ENCODE measurements around the gene NXPH2. TPM values are rescaled to one million over a fixed set of nuclear protein-coding genes. Genes with fewer than 3 reads are reported as not detected.

NXPH2 gene
- total and polyA plus RNA-seq, 2 of the 13 experiments (the other 11 are each of a cell fraction or from before 2014, with no cell fraction given): not detected

DNA sequence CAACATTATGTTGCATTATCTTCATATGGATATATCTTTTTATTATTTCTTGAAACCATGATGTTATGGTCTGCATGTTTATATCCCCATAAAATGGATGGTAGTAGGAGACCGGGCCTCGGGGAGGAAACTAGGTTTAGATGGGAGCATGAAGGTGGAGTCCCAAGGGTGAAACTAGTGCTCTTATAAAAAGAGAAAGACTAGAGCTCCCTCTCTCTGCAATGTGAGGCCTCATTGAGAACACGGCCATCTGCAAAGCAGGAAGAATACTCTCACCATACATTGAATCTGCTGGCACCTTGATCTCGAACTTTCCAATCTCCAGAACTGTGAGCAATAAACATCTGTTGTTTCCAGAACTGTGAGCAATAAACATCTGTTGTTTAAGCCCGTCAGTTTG lies 64.0 kb downstream of the NXPH2 start:
- ATAC-seq: peak; percentile 43
- H2AFZ ChIP-seq (ENCODE audit: low read length): no peak overlapping the region
- FAIRE-seq: peak; percentile 48
- no peaks in the 10 kb centered on the region for H3K9me3 ChIP-seq (ENCODE audit: low read length)
- no peaks in the 10 kb centered on the region for H3K79me2 ChIP-seq (ENCODE audit: insufficient read depth, low read length)
- H3K4me2 ChIP-seq (ENCODE audit: low read depth, low read length): no peak overlapping the region
- TF ChIP-seq STAG1 (CRISPR knock-in tag; IDR thresholded peaks at IDR 0.05) (peak; percentile 66), SMC3 (IDR thresholded peaks at IDR 0.05; ENCODE audit: low read length) (peak; percentile 31; the same call in 1 of the 2 replicates), NCOR1 (IDR thresholded peaks at IDR 0.05; ENCODE audit: borderline replicate concordance, low read length) (no peak), XBP1 (CRISPR knock-in tag; IDR thresholded peaks at IDR 0.05) (no peak)
- TF ChIP-seq, protein P1, sequence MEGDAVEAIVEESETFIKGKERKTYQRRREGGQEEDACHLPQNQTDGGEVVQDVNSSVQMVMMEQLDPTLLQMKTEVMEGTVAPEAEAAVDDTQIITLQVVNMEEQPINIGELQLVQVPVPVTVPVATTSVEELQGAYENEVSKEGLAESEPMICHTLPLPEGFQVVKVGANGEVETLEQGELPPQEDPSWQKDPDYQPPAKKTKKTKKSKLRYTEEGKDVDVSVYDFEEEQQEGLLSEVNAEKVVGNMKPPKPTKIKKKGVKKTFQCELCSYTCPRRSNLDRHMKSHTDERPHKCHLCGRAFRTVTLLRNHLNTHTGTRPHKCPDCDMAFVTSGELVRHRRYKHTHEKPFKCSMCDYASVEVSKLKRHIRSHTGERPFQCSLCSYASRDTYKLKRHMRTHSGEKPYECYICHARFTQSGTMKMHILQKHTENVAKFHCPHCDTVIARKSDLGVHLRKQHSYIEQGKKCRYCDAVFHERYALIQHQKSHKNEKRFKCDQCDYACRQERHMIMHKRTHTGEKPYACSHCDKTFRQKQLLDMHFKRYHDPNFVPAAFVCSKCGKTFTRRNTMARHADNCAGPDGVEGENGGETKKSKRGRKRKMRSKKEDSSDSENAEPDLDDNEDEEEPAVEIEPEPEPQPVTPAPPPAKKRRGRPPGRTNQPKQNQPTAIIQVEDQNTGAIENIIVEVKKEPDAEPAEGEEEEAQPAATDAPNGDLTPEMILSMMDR (CRISPR knock-in tag; IDR thresholded peaks at IDR 0.05): peak; percentile 60
- no peaks in the 10 kb centered on the region for H3K36me3 ChIP-seq (replicated peaks in 1 of 2; ENCODE audit: control insufficient read depth in 1 of 2, insufficient read depth in 2 of 2, low read length in 2 of 2)
- BruUV-seq (replicated peaks): no TSS peak
- peaks cover 0 to 6% of the 10 kb centered on the region in 2 experiments; a peak in 1 of 5 replicates for H3K27me3 ChIP-seq (ENCODE audit: control insufficient read depth in 1 of 2, insufficient read depth in 2 of 2, low read length in 2 of 2)
- no peak for DNase-seq (ENCODE audit: low spot score)
- peaks cover 51% of the 10 kb centered on the region for H3K4me1 ChIP-seq (ENCODE audit: insufficient read depth, low read length)
- H3K9ac ChIP-seq (ENCODE audit: insufficient read depth, low read depth, low read length): no peak overlapping the region
- no peak overlapping the region for H3K4me3 ChIP-seq (replicated peaks in 1 of 3; ENCODE audit: insufficient read depth in 1 of 3, low read depth in 2 of 3, low read length in 3 of 3)
- no peaks in the 10 kb centered on the region for H4K20me1 ChIP-seq (ENCODE audit: insufficient read depth, low read length)
- CTCF ChIA-PET (ENCODE audit: low intra/inter-chr PET ratio, low total read pairs): no interaction called here
- no peak overlapping the region for H3K27ac ChIP-seq (ENCODE audit: extremely low read length, insufficient read depth, low read length)
- in situ Hi-C loops (cut with HindIII; ENCODE audit: extremely low pct_ligation_motif_present, low pct_unique_long_range_greater_than_20kb) (no loop called here), intact Hi-C loops (cut with micrococcal nuclease; ENCODE audit: unreplicated experiment) (loop anchor here (1.0 kb wide), 1 partner anchor 342 kb away; no protein-coding TSS in a partner anchor)
- WGBS (ENCODE audit: low lambda C conversion rate): 5% methylated on average over 5 of the region's 5 CpGs
- POLR2A ChIA-PET: no interaction called here

DNA sequence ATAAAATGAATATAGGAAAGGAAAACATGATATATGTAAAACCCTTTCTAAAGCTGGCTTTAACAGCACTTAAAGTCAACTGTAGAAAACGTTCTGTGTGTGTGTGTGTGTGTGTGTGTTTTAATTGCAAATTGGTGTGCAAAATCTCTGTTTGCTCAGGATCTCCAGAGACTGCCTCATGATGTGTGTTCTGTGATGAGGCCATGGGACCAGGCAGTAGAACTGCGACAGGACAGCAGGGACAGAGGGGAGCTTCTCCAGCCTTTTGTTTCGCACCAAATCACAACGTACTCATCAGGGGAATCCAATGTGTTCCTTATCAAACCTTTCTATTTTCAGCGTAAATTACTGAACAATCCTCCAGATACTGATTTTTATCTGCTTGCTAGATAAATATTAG lies 66.7 kb downstream of the NXPH2 start:
- Histone ChIP-seq H3K4me1 (ENCODE audit: insufficient read depth, low read length) (peaks cover 46% of the 10 kb centered on the region), H3K36me3 (replicated peaks in 1 of 2; ENCODE audit: control insufficient read depth in 1 of 2, insufficient read depth in 2 of 2, low read length in 2 of 2) (no peaks in the 10 kb centered on the region), H3K9ac (ENCODE audit: insufficient read depth, low read depth, low read length) (peak overlapping the region; percentile 14; the same call in 1 of the 2 replicates), H4K20me1 (ENCODE audit: insufficient read depth, low read length) (no peaks in the 10 kb centered on the region), H3K4me3 (replicated peaks in 1 of 3; ENCODE audit: insufficient read depth in 1 of 3, low read depth in 2 of 3, low read length in 3 of 3) (peak overlapping the region in 2 of 3 experiments; percentile 22 to 29; a peak in 3 of 6 replicates), H2AFZ (ENCODE audit: low read length) (peak overlapping the region; percentile 67), H3K9me3 (ENCODE audit: low read length) (no peaks in the 10 kb centered on the region), H3K27ac (ENCODE audit: extremely low read length, insufficient read depth, low read length) (peak overlapping the region; percentile 6), H3K27me3 (ENCODE audit: control insufficient read depth in 1 of 2, insufficient read depth in 2 of 2, low read length in 2 of 2) (peaks cover 0 to 11% of the 10 kb centered on the region in 2 experiments; a peak in 2 of 5 replicates), H3K4me2 (ENCODE audit: low read depth, low read length) (peak overlapping the region; percentile 75), H3K79me2 (ENCODE audit: insufficient read depth, low read length) (no peaks in the 10 kb centered on the region)
- in situ Hi-C loops (cut with HindIII; ENCODE audit: extremely low pct_ligation_motif_present, low pct_unique_long_range_greater_than_20kb) (no loop called here), intact Hi-C loops (cut with micrococcal nuclease; ENCODE audit: unreplicated experiment) (loop anchor here (5.0 kb wide), 1 partner anchor 221 kb away; no protein-coding TSS in a partner anchor)
- 18% methylated on average over 5 of the region's 5 CpGs for WGBS (ENCODE audit: low lambda C conversion rate)
- peak; percentile 64 for ATAC-seq
- DNase-seq (ENCODE audit: low spot score): no peak
- BruUV-seq (replicated peaks): no TSS peak
- no peak for FAIRE-seq
- TF ChIP-seq GATAD1 (CRISPR knock-in tag; IDR thresholded peaks at IDR 0.05) (0 out of 2 replicates have a peak, but pooled peaks have one; percentile 3), ZNF124 (CRISPR knock-in tag; IDR thresholded peaks at IDR 0.05) (no peak), MEF2D (CRISPR knock-in tag; IDR thresholded peaks at IDR 0.05) (0 out of 2 replicates have a peak, but pooled peaks have one; percentile 40), TARDBP (CRISPR knock-in tag; IDR thresholded peaks at IDR 0.05) (0 out of 2 replicates have a peak, but pooled peaks have one; percentile 11)
- ChIA-PET CTCF (ENCODE audit: low intra/inter-chr PET ratio, low total read pairs) (no interaction called here), POLR2A (interaction anchor here (1.3 to 2.0 kb wide), 2 partner anchors 11 to 211 kb away, joined by 3 to 15 read pairs; no protein-coding TSS in a partner anchor)

Measured in HepG2 (cell line).